ENCODE results near the gene SUPT4H1. TPM values are rescaled to one million over a fixed set of nuclear protein-coding genes. Genes with fewer than 3 reads are reported as not detected.
A peak's percentile ranks its signal among the peaks of the same experiment; 100 is the strongest.

SUPT4H1 gene
- total RNA-seq, 1 donor from 2014 or later, result 82.1 TPM

- Mint-ChIP-seq H3K4me3 (ENCODE audit: unreplicated experiment) (peak overlapping the region; percentile 81), H3K4me1 (ENCODE audit: low read depth, unreplicated experiment) (peaks cover 44% of the 10 kb centered on the region), H3K27ac (ENCODE audit: unreplicated experiment) (peak overlapping the region; percentile 74), H3K36me3 (ENCODE audit: unreplicated experiment) (peaks cover 6% of the 10 kb centered on the region), H3K27me3 (ENCODE audit: unreplicated experiment) (peaks cover 25% of the 10 kb centered on the region), H3K9me3 (ENCODE audit: unreplicated experiment) (peaks cover 13% of the 10 kb centered on the region)
- DNase-seq, result no peak
- TF ChIP-seq CTCF (IDR thresholded peaks at IDR 0.05; ENCODE audit: partially characterized antibody, unreplicated experiment), result no peak
Measured at GRCh38 chr17:58326609-58327362, 25.2 kb downstream of the SUPT4H1 start.

GRCh38 chr17:58325976-58326468, 26.0 kb downstream of the SUPT4H1 start:
- no peak for TF ChIP-seq CTCF (IDR thresholded peaks at IDR 0.05; ENCODE audit: partially characterized antibody, unreplicated experiment)
- DNase-seq, result peak; percentile 23
- Mint-ChIP-seq H3K27ac (ENCODE audit: unreplicated experiment) (peak overlapping the region; percentile 59), H3K4me3 (ENCODE audit: unreplicated experiment) (peak overlapping the region; percentile 82), H3K27me3 (ENCODE audit: unreplicated experiment) (peaks cover 25% of the 10 kb centered on the region), H3K9me3 (ENCODE audit: unreplicated experiment) (peaks cover 13% of the 10 kb centered on the region), H3K36me3 (ENCODE audit: unreplicated experiment) (peaks cover 8% of the 10 kb centered on the region), H3K4me1 (ENCODE audit: low read depth, unreplicated experiment) (peaks cover 44% of the 10 kb centered on the region)

GRCh38 chr17:58325289-58325726, 26.7 kb downstream of the SUPT4H1 start:
- H3K4me1 Mint-ChIP-seq (ENCODE audit: low read depth, unreplicated experiment), result peaks cover 40% of the 10 kb centered on the region
- peaks cover 8% of the 10 kb centered on the region for H3K36me3 Mint-ChIP-seq (ENCODE audit: unreplicated experiment)
- peak; percentile 59 for DNase-seq
- H3K9me3 Mint-ChIP-seq (ENCODE audit: unreplicated experiment), result peaks cover 16% of the 10 kb centered on the region
- peaks cover 25% of the 10 kb centered on the region for H3K27me3 Mint-ChIP-seq (ENCODE audit: unreplicated experiment)
- peak overlapping the region; percentile 64 for H3K27ac Mint-ChIP-seq (ENCODE audit: unreplicated experiment)
- peak overlapping the region; percentile 82 for H3K4me3 Mint-ChIP-seq (ENCODE audit: unreplicated experiment)
- TF ChIP-seq CTCF (IDR thresholded peaks at IDR 0.05; ENCODE audit: partially characterized antibody, unreplicated experiment), result no peak

GRCh38 chr17:58324409-58325288, 27.4 kb downstream of the SUPT4H1 start:
- peaks cover 8% of the 10 kb centered on the region for H3K36me3 Mint-ChIP-seq (ENCODE audit: unreplicated experiment)
- no peak for TF ChIP-seq CTCF (IDR thresholded peaks at IDR 0.05; ENCODE audit: partially characterized antibody, unreplicated experiment)
- peak overlapping the region; percentile 64 for H3K27ac Mint-ChIP-seq (ENCODE audit: unreplicated experiment)
- peaks cover 25% of the 10 kb centered on the region for H3K27me3 Mint-ChIP-seq (ENCODE audit: unreplicated experiment)
- peak; percentile 67 for DNase-seq
- peak overlapping the region; percentile 82 for H3K4me3 Mint-ChIP-seq (ENCODE audit: unreplicated experiment)
- peaks cover 35% of the 10 kb centered on the region for H3K4me1 Mint-ChIP-seq (ENCODE audit: low read depth, unreplicated experiment)
- H3K9me3 Mint-ChIP-seq (ENCODE audit: unreplicated experiment), result peaks cover 14% of the 10 kb centered on the region

All from glutamatergic neuron (in vitro differentiated cells).